CD4-positive, alpha-beta T cell treated with Interleukin-6 at 100 ng/mL for 8 hours (primary cell): ENCODE results near the gene ASAP2.

Experiments used
- DNase-seq: peaks from one replicate; pipeline ENCODE4 v3.0.0-alpha.2; 2020; ENCODE audit warnings: mixed read lengths, low spot score

ASAP2 gene

DNA sequence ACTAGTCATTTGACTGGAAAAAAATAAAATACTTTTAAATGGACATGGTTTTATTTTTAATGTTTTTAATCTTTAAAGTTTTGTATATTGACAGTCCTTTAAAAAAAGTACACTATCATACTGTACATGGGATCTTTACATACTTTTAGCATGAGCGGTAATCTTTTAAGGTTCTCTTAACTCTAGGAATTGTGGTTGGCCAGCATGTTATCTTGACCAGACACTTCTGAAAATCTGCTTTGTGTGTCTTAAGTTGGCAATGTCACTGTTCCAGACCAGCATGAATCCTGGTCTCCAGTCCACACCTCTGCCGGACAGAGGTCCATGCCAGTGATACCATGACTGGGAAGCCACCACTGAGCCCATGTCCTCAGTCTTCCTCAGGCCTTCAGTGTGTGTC, 199.0 kb downstream of the ASAP2 start:
- DNase-seq = no peak

DNA sequence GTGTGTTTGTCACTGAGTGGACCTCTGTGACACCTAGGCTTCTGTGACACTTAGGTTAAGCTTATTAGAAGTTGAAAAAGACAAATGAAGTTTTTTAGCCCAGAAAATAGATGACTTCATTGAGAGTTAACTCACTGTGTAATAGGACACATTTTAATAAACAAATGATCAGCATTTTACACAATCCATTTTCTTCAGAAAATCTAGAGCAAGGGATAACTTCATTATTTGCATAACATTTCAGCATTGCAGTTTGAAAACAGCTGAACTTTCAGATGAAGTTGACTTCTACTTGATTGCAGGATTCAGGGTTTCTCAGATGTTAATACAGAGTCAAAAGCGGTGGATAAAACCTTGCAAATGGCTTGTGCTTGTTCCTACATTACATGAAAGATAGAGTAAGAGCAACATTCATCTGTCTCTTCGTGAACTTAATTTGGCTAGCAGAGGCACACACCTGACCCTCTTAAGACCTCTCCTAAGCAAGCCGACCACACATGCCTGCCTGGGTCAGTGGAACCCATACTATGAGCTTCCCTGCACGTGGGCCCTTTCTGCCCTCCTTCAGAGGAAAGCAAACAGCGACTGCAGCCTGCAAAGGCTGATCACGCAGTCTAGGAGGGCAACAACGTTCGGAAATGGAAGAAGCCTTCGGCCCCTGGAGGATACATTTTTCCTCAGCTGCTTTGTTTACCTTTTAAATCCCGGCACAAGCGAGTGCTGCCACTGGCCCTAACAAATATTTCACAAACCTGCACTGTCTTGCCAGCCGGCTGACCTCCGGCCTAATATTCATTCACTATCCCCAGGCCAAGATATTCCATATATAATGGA, 200.1 kb downstream of the ASAP2 start:
- no peak for DNase-seq

DNA sequence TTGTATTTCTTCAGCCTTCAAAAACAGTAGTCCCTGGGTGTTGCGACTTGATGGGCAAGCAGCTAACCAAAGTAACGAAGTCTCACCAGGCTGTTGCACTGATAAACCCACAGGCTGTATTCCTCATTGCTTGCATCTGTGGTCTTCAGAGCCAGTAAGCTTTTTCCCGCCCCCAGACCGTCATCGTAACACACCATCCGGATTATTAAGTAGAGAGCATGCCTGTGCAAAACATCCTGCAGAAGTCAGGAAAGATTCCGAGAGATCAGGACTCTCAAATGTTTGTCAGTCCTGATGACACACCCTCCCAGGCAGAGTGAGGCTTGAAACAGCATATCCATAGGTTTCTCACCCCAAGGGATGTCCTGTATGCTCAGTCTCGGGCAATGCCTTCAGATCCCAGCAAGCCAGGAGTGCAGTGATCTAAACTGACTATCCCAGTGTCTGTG, 200.8 kb downstream of the ASAP2 start:
- no peak for DNase-seq

DNA sequence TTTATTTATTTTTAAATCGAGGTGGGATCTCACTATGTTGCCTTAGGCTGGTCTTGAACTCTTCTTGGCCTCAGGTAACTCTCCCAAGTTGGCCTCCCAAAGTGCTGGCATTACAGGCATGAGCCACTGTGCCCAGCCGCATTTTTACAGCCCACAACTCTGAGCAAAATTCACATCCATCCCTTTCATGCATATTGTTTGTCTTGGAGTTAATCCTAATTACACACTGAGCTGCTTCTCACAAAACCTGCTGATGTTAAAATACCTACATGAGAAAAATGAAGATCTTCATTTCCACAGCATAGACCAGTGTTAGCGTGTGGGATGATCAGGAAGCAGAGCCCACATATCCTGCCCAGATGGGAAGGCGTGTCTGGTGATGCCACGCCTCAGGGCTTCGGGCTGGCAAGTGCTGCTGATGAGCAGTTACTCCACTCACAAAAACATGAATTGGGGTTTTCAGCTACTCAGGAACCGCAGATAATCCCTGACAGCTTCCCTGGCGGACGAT, 202.1 kb downstream of the ASAP2 start:
- DNase-seq = no peak

DNA sequence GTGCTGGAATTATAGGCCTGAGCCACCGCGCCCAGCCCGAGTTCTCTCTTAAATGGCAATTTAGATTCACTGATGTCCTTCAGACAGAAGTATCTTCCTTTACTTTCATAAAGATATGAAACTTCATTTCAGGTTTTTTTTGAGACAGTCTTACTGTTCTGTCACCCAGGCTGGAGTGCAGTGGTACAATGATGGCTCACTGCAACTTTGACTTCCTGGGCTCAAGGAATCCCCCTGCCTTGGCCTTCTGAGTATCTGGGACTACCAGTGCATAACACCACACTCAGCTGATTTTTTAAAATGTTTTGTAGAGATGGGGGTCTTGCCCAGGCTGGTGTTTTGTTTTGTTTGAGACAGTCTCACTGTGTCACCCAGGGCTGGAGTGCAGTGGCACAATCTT, 203.5 kb downstream of the ASAP2 start:
- no peak for DNase-seq

DNA sequence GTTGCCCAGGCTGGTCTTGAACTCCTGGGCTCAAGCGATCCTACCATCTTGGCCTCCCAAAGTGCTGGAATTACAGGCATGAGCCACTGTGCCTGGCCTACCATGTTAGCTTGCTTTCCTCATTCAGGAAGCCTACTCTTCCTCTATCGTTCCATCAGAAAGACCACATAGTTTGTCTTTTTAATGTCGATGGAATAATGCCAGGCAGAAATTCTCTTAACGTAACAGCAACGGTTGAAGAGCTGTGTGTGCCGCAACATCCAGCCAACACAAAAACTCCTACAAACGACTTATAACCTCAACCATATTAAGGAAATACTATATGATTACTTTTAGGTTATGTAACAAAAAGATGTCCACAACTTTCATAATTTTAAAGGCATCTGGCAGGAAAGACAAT, 206.2 kb downstream of the ASAP2 start:
- DNase-seq = no peak

DNA sequence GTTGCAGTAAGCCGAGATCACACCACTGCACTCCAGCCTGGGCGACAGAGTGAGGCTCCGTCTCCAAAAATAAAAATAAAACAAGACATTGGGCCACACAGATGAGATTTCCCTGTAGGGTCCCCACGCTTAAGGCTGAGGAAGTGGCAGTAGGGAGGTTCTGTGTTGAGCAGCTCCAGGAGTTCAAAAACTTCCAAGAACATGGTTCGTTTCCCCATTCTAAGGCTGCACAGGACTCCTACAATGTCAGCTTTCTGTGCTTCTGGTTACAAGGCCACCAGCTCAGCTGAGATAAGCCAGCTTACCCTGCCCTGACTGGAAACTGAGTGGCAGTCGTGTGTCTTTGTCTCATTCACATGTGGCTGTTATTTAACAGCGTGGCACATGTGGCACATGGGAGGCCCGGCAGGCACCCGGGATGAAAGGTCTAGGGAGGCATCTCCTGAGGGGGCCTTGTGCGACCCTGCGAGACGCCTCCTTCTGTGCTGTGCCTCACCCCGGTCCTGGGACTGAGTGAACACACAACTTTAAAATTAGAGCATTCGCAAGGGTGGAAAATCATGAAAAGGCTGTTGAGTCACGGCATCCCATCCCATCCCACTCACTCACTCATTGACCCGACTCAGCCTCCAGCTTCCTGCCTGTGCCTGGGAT, 209.0 kb downstream of the ASAP2 start:
- no peak for DNase-seq

DNA sequence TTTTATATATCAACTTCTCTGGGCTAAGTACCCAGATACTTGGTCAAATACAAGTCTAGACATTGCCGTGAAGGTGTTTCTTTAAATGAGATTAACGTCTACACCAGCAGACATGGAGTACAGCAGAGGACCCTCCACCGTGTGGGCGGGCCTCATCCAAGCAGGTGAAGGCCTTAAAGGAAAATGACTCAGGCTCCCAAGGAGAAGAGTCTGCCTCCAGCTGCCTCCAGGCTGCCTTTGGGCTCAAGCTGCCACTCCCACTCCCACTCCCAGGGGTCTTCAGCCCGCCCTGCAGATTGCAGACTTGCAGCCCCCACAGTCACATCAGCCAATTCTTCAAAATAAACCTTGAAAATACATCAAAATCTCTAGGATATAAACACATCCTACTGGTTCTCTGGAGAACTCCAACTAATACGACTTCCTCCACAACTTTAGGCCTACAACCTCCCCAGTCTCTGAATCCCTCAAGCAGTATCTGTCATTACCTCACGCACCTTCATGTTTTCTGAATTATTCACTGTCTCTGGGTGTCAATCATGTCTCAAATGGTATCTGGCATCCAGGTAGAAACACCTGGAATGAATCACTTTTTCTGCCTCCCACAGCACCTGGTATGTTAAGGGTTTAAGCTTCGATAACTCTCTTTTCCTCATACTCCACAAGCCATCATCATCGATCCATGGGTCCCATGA, 209.8 kb downstream of the ASAP2 start:
- no peak for DNase-seq

DNA sequence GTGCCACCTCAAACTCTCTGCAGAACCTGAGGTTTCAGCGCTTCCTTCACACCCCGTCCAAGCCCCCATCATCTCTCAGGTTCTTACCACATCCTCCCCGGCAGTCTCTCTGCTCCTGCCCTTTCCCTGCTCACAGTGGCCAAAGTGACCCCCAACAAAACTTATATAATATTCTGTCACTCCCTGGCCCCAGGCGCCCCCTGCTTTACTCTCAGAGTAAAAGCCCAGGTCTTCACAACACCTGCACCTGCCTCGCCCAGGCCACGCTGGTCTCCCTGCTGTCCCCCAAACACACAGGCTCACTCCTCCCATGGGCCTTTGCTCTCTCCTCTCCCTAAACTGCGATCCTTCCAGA, 210.3 kb downstream of the ASAP2 start:
- no peak for DNase-seq

DNA sequence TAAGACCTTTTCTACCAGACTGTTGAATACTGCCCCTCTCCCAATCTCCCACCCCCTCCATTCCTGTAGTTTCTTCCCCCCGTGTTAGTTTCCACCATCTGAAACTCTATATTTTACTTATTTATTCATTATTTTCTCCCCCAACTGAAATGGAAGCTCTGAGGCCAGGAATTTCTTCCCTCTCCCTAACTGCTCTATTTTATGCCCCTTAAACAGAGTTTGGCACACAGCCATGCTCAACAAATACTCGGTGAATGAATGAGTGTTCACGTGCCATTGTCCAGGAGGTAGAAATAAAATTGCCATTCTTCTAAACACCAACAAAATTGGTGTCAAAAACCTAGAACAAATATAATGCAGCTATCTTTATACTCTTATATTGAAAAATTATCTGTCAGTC, 211.1 kb downstream of the ASAP2 start:
- no peak for DNase-seq

DNA sequence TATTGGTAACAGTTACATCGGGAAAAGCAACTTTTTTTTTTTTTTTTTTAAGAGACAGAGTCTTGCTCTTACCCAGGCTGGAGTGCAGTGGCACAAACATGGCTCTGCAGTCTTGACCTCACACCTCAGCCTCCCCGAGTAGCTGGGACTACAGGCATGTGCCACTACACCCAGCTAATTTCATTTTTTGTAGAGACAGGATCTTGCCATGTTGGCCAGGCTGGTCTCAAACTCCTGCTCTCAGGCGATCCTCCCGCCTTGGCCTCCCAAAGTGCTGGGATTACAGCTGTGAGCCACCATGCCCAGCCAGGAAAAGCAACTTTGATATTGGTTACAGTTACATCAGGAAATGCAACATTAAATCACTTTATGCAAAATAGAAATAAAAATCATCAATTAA, 212.1 kb downstream of the ASAP2 start:
- no peak for DNase-seq

DNA sequence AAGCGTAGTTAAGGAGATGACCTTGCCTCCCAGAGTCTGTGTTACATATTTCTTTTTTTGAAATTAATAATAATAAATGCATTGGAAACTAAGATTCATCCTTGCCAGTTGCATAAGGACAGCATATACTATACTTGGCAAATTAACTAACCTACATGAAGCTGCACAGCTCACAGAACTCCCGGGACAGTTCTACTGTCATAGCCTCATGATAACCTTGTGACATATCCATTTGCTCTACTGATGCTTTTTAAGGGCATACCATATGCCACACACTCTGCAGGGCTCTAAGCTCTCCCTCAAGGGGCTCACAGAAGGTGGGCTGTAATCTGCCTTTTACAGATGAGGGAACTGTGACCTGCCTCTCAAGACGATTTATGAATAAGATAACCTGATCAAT, 212.9 kb downstream of the ASAP2 start:
- DNase-seq = no peak

DNA sequence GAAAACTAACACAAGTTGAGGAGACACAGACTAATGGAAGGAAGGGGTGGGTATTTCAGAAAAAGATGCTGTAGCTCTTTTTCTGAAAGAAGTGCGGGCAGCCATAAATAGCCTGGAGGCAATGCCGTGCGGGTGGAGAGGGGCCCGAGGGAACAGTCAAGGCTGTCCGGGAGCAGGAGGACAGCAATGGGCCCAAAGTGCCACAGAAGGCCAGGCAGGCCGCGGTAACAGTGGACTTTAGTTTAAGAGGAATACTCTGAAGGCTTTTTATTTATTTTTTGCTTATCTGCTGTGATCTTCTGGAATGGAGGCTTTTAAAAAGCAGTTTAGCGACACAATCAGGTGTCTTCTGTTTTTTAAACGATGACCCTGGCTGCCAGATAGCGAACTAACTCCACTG, 213.9 kb downstream of the ASAP2 start:
- DNase-seq = no peak

DNA sequence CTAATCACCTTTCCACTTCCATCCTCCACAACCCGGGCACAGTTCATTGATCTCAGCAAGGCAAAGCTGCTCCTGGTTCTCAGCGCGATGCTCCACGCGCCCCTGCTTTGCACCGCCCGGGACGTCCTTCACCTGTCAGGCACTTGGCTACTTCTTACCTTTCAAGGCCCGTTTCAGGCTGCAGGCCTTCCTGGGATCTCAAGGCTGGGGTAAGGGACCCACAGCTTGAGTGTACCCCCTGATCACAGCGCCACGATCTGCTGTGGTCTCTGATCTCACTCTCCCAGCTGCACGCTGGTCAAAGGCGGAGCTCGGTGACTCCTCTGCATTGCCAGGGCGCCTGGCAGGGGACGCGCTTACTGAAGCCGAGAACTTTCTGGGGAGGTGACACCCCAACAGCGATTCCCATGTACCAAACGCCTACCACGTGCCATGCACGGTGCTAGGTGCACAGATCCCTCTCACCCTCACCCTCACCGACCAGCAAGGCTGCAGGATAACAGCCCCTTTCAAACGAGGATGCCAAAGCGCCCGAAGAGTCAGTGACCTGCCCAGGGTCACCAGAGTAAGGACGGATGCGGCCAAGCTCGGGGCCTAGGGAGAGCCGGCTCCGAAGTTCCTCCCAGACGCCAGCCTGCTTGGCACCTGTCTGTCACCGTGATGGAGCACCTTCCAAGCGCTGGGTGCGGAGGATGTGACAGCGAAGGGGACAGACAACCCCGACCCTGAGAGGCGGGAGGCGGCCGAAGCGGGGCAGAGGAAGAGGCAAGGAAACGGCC, 215.9 kb downstream of the ASAP2 start:
- DNase-seq = peak; percentile 27

DNA sequence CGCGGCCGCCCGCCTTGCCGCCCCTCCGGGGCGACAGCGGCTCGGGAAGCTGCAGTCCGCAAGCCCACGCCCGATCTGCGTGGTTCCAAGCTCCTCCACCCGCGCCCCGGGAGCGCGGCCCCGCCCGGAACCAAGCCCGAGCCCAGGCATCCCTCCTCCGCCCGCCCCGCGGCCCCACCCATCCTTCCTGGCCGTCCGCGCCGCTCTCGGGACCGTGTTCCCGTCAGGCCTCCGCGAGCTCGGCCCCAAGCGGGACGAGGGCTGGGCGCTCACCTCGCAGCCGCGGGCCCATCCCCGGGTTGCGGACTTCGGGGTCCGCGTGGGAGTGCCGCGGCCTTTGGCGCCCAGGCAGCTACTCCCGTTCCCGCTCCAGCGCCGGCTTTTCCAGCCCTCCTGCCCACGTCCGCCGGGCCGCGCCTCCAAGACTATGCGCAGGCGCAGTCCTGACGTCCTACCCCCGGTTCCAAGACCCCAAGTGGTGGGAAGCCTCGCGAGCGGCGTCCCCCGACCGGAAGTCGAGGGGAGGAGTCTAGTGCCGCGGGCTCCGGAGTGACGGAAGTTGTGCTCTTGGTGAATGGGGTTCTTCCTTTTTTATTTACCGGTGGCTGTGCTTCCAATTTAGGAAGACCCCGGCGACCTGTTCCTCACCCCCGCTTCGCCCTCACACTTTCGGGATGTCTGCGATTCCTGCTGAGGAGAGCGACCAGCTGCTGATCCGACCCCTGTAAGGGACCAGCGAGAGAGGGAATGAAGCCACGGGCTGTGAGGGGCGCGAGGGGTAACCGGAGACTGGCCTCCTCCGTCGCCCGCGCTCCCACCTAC, 216.7 kb downstream of the ASAP2 start, which contains the start of the genes CPSF3 and ITGB1BP1:
CPSF3 (plus strand) TSS at position 555 of the 822 bp plus-strand sequence; CDS start at position 675, 120 bp downstream.
ITGB1BP1 (minus strand) TSS at position 429 of the 822 bp plus-strand sequence. CDS start 4,831 bp downstream, outside the sequence.
- peak; percentile 96 for DNase-seq

DNA sequence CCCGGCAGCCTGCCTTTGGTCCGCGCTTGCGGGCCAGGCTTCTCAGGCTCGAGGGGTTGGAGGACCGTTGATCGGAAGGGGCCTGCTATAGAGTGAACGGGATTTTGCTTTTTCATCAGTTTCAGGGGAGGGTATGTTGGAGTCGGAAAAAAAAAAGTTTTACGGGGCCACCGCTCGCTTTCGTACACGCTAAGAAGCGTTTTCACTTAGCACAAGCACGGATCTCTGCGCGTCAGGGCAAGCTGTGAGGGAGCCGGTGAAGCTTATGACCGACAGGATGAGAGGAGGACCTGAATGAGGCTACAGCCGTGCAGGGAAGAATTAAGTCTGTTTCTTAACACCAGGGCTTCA, 217.3 kb downstream of the ASAP2 start:
- DNase-seq = no peak

DNA sequence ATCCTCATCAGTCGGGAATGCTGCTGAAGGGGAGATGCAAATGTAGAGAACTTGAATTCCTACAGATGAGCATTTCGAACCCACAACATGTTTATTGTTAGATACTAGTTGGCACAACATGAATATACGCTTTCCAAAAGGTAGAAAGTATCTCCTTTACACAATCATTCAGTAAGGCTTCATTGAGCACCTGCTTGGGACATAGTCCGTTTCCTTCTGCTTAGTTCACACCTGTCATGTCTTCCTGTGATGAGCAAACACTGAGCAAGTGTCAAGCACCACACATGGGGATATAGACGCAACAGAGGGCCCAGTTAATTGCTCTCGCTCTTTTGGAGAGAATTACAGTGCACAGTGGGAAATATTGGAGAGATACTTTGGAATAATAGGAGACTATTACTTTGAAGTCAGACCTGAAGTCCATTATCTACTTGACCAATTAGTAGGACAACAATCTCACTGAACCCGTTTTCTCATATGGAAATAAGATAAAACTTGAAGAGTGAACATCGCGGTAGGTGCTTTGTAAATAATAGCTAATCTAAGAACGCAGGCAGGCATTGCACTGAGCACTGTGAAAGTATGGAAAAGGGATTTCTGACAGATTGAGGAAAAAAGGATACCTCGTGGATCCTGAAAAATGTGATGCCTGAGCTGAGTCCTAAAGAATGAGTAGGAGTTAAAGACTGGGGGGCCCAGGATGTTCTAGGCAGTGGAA, 218.0 kb downstream of the ASAP2 start:
- DNase-seq = no peak

DNA sequence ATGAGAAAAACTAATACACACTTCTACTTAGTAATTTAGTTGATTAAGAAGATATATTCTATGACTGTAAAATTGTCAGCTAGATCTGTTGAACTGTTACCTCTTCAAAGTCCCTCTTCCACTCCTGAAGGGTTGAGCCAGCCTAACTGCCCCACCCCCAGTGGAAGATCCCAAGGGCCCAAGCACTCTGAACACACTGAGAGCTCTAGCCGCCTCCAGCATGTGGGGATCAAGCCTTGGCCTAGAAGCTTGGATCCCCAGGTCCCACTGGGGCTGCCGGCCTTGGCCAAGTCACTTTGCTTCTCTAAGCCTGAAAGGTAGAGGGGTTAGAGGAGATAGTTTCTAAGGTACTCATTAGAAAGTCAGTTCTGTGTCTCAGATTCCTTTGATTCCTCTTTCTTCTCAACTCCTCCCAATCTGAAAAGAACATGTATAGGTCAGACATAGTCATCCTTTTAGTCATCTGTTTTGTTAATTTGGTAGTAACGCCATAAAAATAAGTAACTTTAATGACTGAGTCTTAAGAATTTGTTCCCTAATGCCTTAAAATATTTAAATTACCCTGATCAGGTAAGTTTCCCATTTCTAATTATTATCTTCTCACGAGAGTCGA, 222.5 kb downstream of the ASAP2 start:
- no peak for DNase-seq

DNA sequence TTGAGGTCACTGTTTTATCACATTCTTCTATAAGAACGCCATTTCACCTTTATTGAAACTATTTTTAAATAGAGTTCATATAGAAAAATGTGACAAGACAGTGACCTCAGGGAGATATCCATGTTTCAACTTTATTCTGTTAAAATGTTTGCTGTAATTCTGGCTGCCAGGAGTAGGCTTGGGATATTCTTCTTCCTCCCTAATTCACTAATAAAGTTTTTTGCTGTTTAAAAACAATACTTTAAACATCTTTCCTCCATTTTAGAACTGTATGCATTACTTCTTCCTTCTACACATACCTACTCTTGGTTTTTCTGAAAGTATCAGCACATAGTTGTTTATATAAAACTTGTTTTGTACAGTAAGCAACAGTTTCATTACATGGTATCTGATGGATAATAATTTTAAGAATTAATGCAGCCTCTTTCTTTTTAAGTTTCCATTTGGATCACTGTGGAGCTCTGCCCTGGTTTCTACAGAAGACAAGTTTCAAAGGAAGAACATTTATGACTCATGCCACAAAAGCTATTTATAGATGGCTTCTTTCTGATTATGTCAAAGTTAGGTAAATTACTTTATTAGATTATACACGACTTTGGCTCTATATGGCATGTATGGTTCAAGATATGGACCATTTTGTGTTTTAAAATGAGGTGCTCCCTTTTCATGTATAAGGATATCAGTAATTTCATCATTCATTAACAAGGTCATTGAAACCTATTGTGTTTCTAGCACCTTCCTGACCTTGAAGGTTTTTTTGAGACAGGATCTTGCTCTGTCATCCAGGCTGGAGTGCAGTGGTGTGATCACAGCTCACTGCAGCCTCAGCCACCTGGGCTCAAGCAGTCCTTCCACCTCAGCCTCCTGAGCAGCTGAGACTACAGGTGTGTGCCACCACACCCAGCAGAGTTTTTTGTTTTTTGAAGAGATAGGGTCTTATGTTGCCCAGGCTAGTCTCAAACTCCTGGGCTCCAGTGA, 224.0 kb downstream of the ASAP2 start:
- DNase-seq = no peak
